HG03039 (cell line): ENCODE results near the gene AP1M1.

Experiments used
- ATAC-seq: cut with Tn5 transposase; IDR thresholded peaks from one replicate; pipeline ENCODE4 v1.9.1; 2021; ENCODE audit warnings: mild to moderate bottlenecking, moderate library complexity; ENCODE audit not compliant: unreplicated experiment

AP1M1 gene

GRCh38 chr19:16207063-16207462, 9.4 kb downstream of the AP1M1 start:
- no peak for ATAC-seq

DNA sequence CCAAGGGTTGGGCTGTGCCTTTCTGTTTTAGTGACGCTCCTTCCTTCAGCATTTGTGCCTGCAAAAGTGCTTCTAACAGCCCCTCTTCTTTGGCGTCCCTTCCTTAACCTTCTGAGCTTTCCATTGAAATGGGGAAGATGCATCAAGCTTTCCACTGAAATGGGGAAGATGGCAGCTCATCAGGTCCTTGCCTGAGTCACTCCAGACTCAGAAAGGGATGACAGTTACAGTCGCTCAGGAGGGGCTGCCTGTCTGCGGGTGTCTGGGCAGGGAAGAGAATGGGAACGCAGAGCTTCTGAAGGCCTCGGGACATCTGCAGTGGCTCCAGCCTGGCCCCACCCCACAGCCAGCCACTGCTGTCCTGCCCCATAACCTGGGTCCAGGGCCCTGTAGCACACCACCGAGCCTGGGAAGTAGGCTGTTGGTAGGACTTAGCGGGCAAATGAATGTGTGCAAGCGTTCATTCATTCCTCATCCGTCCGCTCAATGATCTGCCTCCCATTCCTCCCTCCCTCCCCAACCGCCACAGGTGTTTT, 9.8 kb downstream of the AP1M1 start:
- no peak for ATAC-seq

DNA sequence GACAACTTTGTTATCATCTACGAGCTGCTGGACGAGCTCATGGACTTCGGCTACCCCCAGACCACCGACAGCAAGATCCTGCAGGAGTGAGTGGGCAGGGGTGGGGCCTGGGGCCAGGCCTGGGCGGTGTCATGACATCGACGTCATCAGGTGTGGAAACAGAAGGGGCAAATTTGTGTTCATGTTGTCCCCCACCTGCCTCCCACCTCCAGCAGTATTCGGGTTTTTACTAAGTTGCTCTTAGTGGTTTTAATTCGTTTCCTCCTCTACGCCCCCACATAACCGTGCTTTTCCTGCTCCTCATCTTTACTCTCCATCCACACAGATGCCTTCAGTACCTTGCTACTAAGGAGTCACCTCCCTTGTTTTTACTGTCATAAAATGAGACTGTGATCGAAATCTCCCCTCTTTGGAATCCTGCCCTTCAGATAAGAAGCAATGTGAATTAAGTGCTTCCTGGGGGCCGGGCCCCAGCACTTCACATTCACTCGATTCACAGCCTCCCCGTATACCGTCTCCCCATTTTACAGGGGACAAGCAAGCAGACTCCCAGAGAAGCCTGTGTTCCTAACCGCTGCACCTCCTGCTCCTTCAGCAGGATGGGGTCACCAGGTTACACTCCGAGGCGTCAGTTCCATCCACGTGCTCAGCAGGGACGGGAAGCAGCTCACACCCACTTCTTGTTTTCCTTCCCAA, 10.5 kb downstream of the AP1M1 start:
- no peak for ATAC-seq

GRCh38 chr19:16208847-16209665, 11.3 kb downstream of the AP1M1 start:
- no peak for ATAC-seq

DNA sequence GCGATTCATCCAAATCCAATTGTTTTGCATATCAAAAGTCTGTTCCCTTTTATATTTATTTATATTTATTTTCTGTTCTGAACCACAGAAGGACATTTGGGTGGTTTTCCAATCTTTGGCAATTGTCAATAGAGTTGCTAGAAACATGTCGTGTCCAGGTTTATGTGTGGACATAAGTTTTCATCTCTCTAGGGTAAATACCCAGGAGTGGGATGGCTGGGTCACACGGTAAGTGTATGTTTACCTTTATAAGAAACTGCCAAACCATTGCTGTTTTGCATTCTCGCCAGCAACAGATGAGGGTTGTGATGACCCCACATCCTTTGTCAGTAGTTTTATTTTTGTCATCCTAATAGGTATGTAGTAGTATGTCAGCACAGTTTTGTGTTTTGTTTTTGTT, 12.5 kb downstream of the AP1M1 start:
- no peak for ATAC-seq

DNA sequence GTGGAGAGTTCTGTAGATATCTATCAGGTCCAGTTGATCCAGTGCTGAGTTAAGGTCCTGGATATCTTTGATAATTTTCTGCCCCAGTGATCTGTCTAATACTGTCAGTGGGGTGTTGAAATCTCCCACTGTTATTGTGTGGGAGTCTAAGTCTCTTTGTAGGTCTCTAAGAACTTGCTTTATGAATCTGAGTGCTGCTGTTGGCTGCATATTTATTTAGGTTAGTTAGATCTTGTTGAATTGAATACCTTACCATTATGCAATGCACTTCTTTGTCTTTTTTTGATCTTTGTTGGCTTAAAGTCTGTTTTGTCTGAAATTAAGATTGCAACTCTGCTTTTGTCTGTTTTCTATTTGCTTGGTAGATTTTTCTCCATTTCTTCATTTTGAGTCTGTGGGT, 15.4 kb downstream of the AP1M1 start:
- no peak for ATAC-seq

DNA sequence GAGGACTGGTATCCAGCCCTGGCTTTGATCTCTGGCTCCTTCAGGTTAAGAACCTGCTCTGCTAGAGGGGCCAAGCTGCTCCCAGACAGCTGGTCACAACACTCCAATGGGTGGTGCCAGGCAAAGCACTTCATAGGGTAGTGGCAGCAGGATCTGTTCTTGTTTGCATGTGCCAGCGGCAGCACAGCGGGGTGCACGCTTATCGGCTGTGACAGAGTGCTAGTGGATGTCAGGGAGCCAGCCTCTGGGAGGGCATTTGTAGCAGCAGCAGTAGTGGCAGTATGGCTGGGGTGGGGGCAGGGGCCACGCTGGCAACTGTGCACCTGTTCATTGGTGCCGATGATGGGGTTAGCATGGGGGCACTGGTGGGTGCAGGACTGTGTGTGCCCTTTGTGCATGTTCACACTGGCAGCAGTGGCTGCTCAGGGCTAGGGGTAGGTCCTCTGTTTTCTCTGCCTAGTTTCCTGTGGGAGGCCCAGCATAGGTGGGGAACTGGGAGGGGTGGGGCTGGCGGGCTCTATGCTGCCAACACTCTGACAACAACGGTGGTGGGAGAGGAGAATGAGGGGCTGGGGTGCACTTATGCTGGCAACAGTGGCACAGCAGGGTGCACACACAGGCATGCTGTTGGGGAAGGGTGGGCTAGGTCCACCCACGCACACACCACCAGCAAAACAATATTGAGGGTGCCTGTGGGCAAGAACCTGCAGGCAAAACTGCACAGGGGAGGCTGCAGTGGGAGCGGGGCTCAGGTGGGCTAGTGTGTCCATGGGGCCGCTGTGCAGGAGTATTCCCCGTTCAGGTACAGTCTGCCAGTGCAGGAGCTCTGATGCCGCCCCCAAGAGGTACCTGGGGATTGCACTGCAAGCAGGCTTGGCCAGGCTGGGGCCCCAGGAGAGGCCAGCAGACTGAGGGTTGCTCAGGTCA, 19.3 kb downstream of the AP1M1 start:
- ATAC-seq = no peak

DNA sequence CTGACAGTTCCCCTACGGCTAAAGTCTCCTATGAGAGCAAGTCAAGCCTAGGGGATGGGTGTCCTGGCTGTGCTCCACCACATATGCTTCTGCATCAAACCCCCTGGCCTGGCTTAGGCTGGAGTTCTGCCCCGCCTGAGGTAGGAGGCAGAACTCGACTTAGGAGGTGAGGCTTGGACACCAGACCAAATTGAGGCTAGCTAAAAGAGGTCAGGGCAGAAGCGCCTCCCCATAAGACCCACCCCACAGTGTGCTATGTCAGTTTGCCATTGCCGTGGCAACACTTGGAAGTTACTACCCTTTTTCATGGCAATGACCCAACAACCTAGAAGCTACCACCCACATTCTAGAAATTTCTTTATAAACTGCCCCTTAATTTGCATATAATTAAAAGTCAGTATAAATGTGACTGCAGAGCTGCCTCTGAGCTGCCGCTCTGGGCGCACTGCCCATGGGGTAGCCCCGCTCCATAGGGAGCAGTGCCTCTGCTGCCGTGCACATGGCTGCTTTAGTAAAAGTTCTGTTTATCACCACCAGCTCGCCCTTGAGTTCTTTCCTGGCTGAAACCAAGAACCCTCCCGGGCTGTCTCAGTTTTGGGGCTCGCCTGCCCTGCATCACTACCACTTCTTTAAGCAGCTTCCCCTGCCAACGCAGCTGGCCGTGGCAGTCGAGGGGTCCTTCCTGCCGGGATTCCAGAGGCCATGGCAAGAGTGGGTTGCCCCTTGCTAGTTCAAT, 20.2 kb downstream of the AP1M1 start:
- no peak for ATAC-seq

- no peak for ATAC-seq
These were observed 21.1 kb downstream of the AP1M1 start for GRCh38 chr19:16218851-16219250.

- ATAC-seq = no peak
These were observed 25.1 kb downstream of the AP1M1 start for GRCh38 chr19:16222806-16223205.

- no peak for ATAC-seq
These were observed 26.0 kb downstream of the AP1M1 start for GRCh38 chr19:16223746-16224145.

DNA sequence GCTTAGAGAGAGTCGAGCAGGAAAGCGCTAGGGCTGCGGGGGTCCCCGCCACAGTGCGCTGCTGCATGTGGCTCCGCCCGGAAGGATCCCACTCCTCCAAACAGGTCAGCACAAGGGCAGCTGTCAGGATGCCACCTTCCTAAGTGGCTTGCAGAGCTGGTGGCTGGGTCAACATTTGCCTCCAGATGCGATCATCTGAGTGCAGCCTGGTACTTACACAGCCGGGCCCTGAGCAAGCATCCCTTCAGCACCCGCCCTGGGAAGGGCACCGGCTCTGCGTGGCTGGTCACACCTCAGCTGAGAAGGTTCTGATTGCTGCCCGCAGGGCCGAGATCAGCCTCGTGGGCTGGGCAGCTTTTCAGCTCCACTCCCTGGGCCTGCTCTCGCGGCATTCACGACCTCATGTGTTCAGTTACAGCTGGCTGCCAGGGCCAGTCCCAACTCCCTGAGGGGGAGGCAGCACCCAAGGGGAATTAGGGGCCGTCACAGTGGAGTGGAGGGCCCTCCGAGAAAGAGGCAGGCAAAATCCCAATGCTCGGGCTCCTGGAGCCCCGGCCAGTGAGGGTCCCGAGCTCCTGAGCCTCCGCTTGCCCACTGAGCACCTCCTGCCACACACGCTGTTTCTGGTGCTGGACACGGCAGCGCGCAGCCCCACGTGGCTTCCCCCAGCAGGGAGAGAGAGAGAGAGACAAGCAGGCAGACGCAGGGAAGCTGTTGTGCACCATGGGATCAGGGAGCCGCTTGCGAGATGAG, 26.8 kb downstream of the AP1M1 start:
- ATAC-seq = no peak

- no peak for ATAC-seq
These were observed 27.8 kb downstream of the AP1M1 start for GRCh38 chr19:16225279-16226183.

GRCh38 chr19:16226184-16226591, 28.5 kb downstream of the AP1M1 start:
- ATAC-seq = no peak

GRCh38 chr19:16226878-16227836, 29.4 kb downstream of the AP1M1 start:
- ATAC-seq = no peak

GRCh38 chr19:16227837-16228636, 30.3 kb downstream of the AP1M1 start:
- ATAC-seq = no peak
